Colonic mucosa (tissue), 4 donors: Measurements from ENCODE around the gene TNFRSF13B. TPM values are rescaled to one million over a fixed set of nuclear protein-coding genes. Genes with fewer than 3 reads are reported as not detected.

Experiments used
- DNase-seq: peaks from one replicate; pipeline ENCODE4 v3.0.0-alpha.2; 2020
- H3K27ac ChIP-seq: fragments of 200-600 bp; one replicate; pipeline ENCODE4 v1.8.0; 2021
- H3K27me3 ChIP-seq: fragments of 200-600 bp; one replicate; pipeline ENCODE4 v1.8.0; 2021
- H3K36me3 ChIP-seq: fragments of 200-600 bp; one replicate; pipeline ENCODE4 v1.8.0; 2021
- H3K4me1 ChIP-seq: fragments of 200-600 bp; one replicate; pipeline ENCODE4 v1.8.0; 2021; ENCODE audit warnings: mild to moderate bottlenecking
- H3K4me3 ChIP-seq: fragments of 200-600 bp; one replicate; pipeline ENCODE4 v1.8.0; 2021
- H3K9ac ChIP-seq, 2 donors: one replicate each; pipeline ENCODE4 v1.7.0; 2013; ENCODE audit warnings: control low read depth in 2 of 2, low read depth in 2 of 2, low read length in 2 of 2
- H3K9me3 ChIP-seq: fragments of 200-600 bp; one replicate; pipeline ENCODE4 v1.8.0; 2021
- intact Hi-C: fragments of 100-400 bp; cut with DNase I; formaldehyde crosslinking; loops from one replicate; pipeline ENCODE4 v1.14.1; 2022
- total RNA-seq, 2 donors: library from RNA; stranded (reverse); fragmentation: NEBNext Ultra II Directional in 1 of 2; extraction: Animal tissue kit (Norgen Biotek cat#: 25700) in 1 of 2; gene quantifications; one replicate each; pipeline ENCODE4 v1.2.1, GENCODE V29; 2021
- TF ChIP-seq, protein P1 (sequence below): fragments of 200-600 bp; IDR thresholded peaks from one replicate; pipeline ENCODE4 v1.8.0; 2022; ENCODE audit warnings: antibody characterized with exemption, mild to moderate bottlenecking
- donor health status: healthy.
- donor health status: DM: no; HTN: no; CAD: no.
- donor health status: DM: no; HTN: no; CAD: no.

The TNFRSF13B gene
- total RNA-seq, 2 donors from 2014 or later = 0.42 to 1.1 TPM

DNA sequence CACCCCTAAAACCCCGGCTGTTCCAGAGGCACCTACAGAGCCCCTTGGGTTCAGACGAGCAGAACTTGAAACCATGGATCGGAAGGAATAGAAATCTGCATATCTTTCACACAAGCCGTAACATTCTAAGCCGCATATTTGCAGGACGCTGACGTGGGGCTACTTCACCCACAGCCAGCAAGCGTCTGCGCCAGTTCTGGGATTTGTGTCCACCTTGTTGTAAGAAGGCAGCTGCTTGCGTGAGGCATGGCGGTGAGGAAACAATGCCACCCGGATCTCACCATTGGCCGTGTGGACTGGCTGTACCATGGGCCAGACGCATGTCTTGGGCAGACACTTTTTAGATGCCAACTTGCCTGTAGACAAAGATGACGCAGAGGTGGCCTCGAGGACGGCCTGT, 34.5 kb downstream of the TNFRSF13B start:
- intact Hi-C loops = no loop called here
- TF ChIP-seq, protein P1, sequence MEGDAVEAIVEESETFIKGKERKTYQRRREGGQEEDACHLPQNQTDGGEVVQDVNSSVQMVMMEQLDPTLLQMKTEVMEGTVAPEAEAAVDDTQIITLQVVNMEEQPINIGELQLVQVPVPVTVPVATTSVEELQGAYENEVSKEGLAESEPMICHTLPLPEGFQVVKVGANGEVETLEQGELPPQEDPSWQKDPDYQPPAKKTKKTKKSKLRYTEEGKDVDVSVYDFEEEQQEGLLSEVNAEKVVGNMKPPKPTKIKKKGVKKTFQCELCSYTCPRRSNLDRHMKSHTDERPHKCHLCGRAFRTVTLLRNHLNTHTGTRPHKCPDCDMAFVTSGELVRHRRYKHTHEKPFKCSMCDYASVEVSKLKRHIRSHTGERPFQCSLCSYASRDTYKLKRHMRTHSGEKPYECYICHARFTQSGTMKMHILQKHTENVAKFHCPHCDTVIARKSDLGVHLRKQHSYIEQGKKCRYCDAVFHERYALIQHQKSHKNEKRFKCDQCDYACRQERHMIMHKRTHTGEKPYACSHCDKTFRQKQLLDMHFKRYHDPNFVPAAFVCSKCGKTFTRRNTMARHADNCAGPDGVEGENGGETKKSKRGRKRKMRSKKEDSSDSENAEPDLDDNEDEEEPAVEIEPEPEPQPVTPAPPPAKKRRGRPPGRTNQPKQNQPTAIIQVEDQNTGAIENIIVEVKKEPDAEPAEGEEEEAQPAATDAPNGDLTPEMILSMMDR = no peak
- no peak for DNase-seq
- Histone ChIP-seq H3K4me3 (no peak overlapping the region), H3K27ac (no peak overlapping the region), H3K9ac (no peak overlapping the region), H3K27me3 (no peaks in the 10 kb centered on the region), H3K9me3 (no peaks in the 10 kb centered on the region), H3K4me1 (no peaks in the 10 kb centered on the region), H3K36me3 (no peaks in the 10 kb centered on the region)

DNA sequence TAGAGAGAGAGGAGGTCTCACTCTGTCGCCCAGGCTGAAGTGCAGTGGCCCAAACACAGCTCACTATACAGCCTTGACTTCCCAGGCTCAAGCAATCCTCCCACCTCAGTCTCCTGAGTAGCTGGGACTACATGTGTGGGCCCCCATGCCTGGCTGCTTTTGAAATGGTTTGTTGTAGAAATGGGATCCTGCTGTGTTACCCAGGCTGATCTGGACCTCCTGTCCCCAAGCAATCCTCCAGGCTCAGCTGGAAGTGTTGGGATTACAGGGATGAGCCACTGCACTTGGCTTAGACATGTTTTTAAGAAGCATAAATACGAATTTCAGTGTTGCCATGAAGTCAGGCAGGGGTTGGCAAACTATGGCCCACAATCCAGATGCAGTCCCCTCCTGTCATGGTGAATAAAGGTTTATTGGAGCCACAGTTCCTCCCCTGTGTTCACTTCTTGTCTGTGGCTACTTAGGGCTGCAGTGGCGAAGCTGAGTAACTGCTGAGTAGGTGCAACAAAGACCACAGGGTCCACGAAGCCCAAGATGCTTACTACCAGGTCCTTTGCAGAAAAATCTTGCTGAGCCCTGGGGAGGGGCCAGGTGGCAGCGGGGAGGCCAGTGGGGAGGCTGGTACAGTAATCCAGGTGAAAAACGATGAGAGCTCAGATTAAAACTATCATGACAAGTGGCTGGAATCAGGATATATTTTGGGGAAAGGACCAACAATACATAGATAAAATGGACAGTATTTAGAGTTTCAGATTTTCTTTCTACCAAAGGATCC, 35.2 kb downstream of the TNFRSF13B start:
- Histone ChIP-seq H3K36me3 (no peaks in the 10 kb centered on the region), H3K27ac (no peak overlapping the region), H3K9me3 (no peaks in the 10 kb centered on the region), H3K4me1 (no peaks in the 10 kb centered on the region), H3K4me3 (no peak overlapping the region), H3K27me3 (no peaks in the 10 kb centered on the region), H3K9ac (no peak overlapping the region)
- no peak for DNase-seq
- TF ChIP-seq, protein P1 = no peak
- intact Hi-C loops = no loop called here

DNA sequence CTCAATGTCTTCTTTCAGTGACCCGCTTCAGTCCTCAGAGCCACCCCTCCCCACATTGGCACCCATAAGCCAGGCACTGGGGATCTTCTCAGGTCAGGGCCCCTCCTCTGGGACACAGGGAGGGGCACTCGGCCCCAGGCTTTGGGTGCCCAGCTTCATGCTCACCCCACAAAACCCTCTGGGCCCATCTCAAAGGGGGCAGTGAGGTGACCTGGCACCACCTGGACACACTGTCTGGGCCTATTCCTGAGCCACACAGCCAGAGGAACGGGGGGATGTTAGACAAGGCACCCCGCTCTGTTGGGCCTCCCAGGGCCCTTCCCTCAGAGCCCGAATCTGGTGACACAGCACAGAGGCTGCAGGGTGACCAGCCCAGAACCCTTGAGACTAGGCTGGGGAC, 36.1 kb downstream of the TNFRSF13B start:
- intact Hi-C loops = no loop called here
- Histone ChIP-seq H3K9ac (no peak overlapping the region), H3K27ac (no peak overlapping the region), H3K4me1 (no peaks in the 10 kb centered on the region), H3K4me3 (no peak overlapping the region), H3K36me3 (no peaks in the 10 kb centered on the region), H3K9me3 (no peaks in the 10 kb centered on the region), H3K27me3 (no peaks in the 10 kb centered on the region)
- TF ChIP-seq, protein P1 = no peak
- no peak for DNase-seq

DNA sequence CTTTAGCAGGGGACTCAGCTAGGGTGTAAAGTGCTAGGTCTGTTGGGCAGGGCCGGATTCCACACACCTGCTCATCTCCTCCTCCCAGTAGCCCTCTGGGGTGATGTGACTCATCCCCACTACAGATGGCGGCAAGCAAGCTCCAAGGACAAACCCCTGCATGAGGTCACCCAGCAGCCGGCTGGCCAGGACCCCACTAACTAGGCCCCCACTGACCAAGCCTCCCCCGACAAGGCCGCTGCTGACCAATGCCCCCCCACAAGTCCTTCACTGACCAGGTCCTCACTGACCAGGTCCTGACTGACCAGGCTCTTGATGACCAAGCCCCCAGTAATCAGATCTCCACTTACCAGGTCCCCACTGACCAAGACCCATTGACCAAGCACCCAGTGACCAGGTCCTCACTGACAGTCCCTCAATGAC, 36.7 kb downstream of the TNFRSF13B start:
- H3K4me3 ChIP-seq = no peak overlapping the region
- TF ChIP-seq, protein P1 = no peak
- H3K36me3 ChIP-seq = no peaks in the 10 kb centered on the region
- no peaks in the 10 kb centered on the region for H3K9me3 ChIP-seq
- intact Hi-C loops = no loop called here
- H3K4me1 ChIP-seq = no peaks in the 10 kb centered on the region
- no peak overlapping the region for H3K27ac ChIP-seq
- DNase-seq = no peak
- H3K27me3 ChIP-seq = no peaks in the 10 kb centered on the region
- H3K9ac ChIP-seq = no peak overlapping the region

DNA sequence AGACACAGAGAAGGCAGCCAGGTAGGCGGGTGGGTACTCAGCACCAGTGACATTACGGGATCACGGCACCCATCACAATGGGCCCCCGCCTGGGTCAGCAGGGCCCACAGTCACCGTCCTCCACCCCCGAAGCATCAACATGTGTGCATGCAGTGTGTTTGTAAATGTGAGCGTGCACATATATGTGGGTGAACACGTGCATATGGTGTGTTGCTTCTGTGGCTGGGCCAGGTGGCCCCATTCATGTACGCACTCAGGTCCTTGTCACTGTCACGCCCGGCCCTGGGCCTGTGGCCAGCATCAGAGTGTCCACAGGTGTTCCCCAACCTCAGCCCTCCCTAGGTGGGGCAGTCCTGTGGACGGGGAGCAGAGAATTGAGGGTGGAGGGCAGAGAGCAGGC, 37.1 kb downstream of the TNFRSF13B start:
- Histone ChIP-seq H3K27ac (no peak overlapping the region), H3K27me3 (no peaks in the 10 kb centered on the region), H3K9me3 (no peaks in the 10 kb centered on the region), H3K4me1 (no peaks in the 10 kb centered on the region), H3K9ac (no peak overlapping the region), H3K4me3 (no peak overlapping the region), H3K36me3 (no peaks in the 10 kb centered on the region)
- no peak for DNase-seq
- TF ChIP-seq, protein P1 = no peak
- intact Hi-C loops = no loop called here
